ENCODE results near the gene NUP93. TPM values are rescaled to one million over a fixed set of nuclear protein-coding genes. Genes with fewer than 3 reads are reported as not detected.
"Not testable (repeated sequence)": the region's sequence is repeated elsewhere in the genome, so short reads cannot be mapped to it uniquely, and the experiment has no call there.

The NUP93 gene
- total and polyA plus RNA-seq, 5 experiments from 2014 or later = 66.6 to 104 (median 82.5) TPM

DNA sequence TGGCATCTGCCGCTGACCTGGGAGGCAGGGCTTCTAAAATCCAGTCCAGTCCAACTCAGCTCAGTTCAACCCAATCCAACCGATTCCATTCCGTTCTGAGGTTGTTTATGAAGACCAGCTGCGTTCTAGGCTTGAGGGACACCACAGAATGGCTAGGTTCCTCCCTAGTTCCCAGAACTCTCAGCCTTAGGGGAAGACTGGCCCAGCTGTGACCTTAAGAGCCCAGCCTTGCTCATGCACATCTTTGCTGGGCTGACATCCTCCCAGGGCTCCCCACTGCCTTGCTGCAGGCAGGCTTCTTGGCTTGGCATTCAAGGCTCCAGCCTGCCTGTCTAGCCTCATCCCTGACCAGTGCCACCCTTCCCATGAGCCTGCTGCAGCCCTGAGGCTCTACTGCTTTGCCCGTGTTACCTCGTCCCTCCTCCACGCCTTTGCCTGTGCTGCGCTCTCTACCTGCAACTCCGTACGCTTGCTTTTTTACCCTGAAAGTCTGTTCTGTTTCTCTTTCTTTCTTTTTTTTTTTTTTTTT, 143.0 kb downstream of the NUP93 start:
- no peak overlapping the region for H3K27ac Mint-ChIP-seq
- POLR2A ChIA-PET = interaction anchor here (0.7 to 0.8 kb wide), 2 partner anchors 10 to 48 kb away, joined by 3 to 5 read pairs; no protein-coding TSS in a partner anchor
- no peaks in the 10 kb centered on the region for H3K36me3 Mint-ChIP-seq
- ATAC-seq (no peak), DNase-seq (no peak)
- no peaks in the 10 kb centered on the region for H3K27me3 Mint-ChIP-seq
- no peak overlapping the region for H3K4me3 Mint-ChIP-seq
- H3K4me1 Mint-ChIP-seq = peaks cover 0 to 14% (median under 1%) of the 10 kb centered on the region in 4 donors
- no peaks in the 10 kb centered on the region for H3K9me3 Mint-ChIP-seq

DNA sequence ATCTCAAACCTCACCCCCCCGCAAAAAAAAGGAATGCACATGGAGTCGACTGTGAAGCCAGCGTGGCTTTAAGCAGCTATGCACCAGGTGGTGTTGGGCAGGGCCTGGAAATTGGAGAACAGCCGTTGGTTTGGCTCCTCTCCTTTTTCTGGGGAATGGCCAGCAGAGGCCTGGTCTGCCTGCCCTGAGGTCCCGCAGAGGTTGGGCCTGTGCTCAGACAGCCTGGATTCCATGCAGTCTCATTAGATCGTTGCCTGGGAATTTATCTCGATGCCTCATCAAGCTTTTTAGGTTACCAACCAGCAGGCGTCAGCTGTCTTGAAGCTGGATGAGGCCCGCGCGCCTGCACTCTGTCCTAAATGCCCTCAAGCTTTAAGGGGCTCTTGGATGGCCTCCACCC, 144.9 kb downstream of the NUP93 start:
- Mint-ChIP-seq H3K27ac (no peak overlapping the region), H3K9me3 (no peaks in the 10 kb centered on the region), H3K27me3 (no peaks in the 10 kb centered on the region), H3K4me3 (no peak overlapping the region), H3K4me1 (peaks cover 0 to 10% (median under 1%) of the 10 kb centered on the region in 4 donors), H3K36me3 (no peaks in the 10 kb centered on the region)
- POLR2A ChIA-PET = interaction anchor here (1.2 kb wide), 1 partner anchor 11 kb away, joined by 5 read pairs; no protein-coding TSS in a partner anchor
- DNase-seq (no peak), ATAC-seq (no peak)

DNA sequence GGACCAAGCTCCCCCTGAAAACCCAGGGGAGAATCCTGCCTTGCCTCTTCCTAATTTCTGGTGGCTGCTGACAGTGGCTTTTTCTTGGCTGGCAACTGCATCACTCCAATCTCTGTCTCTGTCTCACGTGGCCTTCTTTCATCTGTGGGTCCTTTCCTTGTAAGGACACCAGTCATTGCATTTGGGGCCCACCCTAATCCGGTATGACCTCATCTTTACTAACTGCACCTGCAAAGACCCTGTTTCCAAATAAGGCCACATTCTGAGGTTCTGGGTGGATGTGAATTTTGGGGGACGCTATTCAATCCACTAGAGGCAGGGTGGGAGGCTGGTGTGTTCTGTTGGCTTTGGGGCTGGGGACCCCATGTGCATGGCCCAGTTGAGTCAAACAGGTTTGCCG, 146.1 kb downstream of the NUP93 start:
- ATAC-seq (no peak), DNase-seq (no peak)
- POLR2A ChIA-PET = interaction anchor here (0.8 to 1.2 kb wide), 2 partner anchors 12 to 56 kb away, joined by 3 to 5 read pairs; partner anchors contain the start of gene HERPUD1
- H3K27ac Mint-ChIP-seq = peak overlapping the region in 1 of 10 donors; percentile 62
- no peak overlapping the region for H3K4me3 Mint-ChIP-seq
- H3K4me1 Mint-ChIP-seq = peaks cover 0 to 4% (median 0%) of the 10 kb centered on the region in 4 donors
- H3K27me3 Mint-ChIP-seq = no peaks in the 10 kb centered on the region
- H3K9me3 Mint-ChIP-seq = no peaks in the 10 kb centered on the region
- no peaks in the 10 kb centered on the region for H3K36me3 Mint-ChIP-seq

DNA sequence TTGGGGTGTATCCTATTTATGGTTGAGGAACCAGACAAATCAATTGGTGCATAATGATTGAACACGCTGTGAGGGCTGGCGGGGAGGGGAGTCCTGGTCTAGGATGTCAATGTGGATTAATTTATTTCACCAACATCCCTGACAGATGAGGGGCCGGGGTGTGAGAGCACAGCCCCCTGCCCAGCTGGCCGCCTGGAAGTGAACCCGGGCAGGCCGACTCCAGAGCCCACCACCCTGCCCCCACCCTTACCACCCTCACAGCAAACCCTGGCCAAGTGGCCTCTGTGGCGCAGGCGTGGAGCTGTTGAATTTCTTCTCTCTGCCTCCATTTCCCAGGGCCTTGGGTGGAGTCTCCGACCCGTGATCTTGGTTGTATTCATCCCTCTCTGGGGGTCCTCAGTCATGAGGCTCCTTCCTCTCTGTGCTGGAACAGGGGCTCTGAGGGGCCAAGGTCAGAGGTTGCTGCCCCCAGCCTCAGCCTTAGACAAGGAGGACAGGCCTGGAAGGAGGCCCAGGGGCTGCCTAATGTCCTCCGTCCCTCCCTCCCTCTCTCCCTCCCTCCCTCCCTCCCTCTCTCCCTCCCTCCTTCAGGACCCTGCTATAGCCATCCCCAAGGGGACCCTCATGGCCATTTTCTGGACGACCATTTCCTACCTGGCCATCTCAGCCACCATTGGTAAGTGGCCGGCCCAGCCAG, 147.7 kb downstream of the NUP93 start:
- H3K4me1 Mint-ChIP-seq = no peaks in the 10 kb centered on the region
- POLR2A ChIA-PET = no interaction called here

DNA sequence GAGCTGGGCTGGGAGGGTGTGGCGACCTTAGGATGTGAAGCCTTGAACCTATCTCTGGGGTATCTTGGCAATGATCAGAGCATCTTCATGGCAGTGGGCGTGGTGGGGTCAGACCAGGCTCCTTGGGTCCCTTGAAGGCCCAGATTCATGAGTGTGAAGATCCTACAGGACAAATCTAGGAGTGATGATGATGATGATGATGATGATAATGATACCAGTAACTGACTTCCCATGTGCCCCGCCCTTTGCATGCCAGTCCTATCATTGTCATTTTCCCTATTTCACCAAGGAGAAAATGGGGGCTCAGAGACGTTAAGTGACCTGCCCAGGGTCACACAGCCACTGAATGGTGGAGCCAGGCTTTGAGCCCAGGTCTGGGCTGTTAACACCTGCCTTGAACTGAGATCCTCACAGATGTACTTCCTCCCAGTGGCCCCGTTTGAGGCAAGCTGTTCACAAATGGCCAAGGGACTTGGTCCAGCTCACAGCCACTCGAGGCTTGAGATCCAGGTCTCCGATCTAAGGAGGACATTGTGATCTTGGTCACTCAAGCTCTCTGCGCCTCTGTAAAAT, 148.4 kb downstream of the NUP93 start:
- Mint-ChIP-seq H3K27ac (no peak overlapping the region), H3K36me3 (no peaks in the 10 kb centered on the region), H3K27me3 (no peaks in the 10 kb centered on the region), H3K9me3 (no peaks in the 10 kb centered on the region), H3K4me1 (no peaks in the 10 kb centered on the region), H3K4me3 (no peak overlapping the region)
- POLR2A ChIA-PET = no interaction called here
- ATAC-seq (no peak), DNase-seq (no peak)

More for the DNA sequence above, 147.7 kb downstream of the NUP93 start:
- DNase-seq = no peak
- Mint-ChIP-seq H3K27ac (no peak overlapping the region), H3K27me3 (no peaks in the 10 kb centered on the region), H3K36me3 (no peaks in the 10 kb centered on the region), H3K9me3 (no peaks in the 10 kb centered on the region), H3K4me3 (no peak overlapping the region)
- ATAC-seq = no peak

DNA sequence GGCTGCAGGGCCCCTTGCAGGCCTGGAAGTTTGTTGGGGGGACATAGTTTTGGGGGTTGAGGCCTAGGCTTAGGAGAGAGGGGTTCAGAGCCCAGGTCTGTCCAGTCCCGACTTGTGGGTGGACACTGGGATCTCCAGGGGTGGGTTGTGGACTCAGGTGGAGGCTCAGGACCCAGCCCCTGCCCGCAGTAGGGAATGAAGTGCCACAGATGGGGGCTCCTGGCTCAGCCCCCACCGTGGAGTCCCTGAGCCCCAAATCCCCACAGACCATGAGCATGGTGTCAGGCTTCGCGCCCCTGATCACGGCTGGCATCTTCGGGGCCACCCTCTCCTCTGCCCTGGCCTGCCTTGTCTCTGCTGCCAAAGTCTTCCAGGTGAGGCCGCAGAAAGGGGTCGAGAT, 149.3 kb downstream of the NUP93 start:
- POLR2A ChIA-PET = no interaction called here
- no peaks in the 10 kb centered on the region for H3K27me3 Mint-ChIP-seq
- no peaks in the 10 kb centered on the region for H3K36me3 Mint-ChIP-seq
- H3K9me3 Mint-ChIP-seq = no peaks in the 10 kb centered on the region
- H3K4me1 Mint-ChIP-seq = no peaks in the 10 kb centered on the region
- no peak overlapping the region for H3K4me3 Mint-ChIP-seq
- DNase-seq = no peak
- ATAC-seq = no peak
- no peak overlapping the region for H3K27ac Mint-ChIP-seq

DNA sequence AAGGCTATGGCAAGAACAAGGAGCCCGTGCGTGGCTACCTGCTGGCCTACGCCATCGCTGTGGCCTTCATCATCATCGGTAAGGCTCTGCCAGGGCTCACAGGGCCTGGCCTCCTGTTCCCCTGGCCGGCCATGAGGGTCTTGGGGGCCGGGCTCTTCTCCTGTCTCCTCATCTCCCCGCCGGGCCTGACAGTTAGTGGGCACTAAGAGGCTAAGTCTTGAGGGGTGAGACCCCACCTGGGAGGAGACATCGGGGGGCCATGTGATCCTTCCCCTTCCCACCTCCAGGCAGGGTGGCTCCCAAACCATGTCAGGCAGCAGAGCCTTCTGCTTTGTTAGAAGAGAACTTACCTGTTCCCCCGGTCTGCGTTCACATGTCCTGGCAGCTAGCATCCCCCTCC, 150.2 kb downstream of the NUP93 start:
- no peaks in the 10 kb centered on the region for H3K27me3 Mint-ChIP-seq
- no peak overlapping the region for H3K27ac Mint-ChIP-seq
- POLR2A ChIA-PET = no interaction called here
- H3K4me3 Mint-ChIP-seq = no peak overlapping the region
- no peaks in the 10 kb centered on the region for H3K36me3 Mint-ChIP-seq
- DNase-seq = no peak
- no peaks in the 10 kb centered on the region for H3K9me3 Mint-ChIP-seq
- H3K4me1 Mint-ChIP-seq = no peaks in the 10 kb centered on the region
- ATAC-seq = no peak

DNA sequence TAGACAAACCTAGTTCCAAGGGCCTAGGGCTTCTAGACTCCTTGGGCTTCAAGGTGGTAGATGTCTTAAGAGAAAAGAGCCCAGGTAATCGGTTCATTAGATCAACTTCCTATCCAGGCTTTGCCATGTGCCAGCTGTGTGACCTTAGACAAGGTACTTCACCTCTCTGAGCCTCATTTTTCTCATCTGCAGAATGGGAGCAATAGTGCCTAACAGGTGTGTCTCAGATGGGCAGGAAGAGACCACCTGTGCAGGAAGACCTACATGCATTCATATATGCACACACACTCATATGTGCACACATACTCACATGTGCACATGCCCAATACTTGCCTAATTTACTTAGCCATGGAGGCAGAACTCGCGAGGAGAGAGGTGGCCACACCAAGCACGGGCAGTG, 150.8 kb downstream of the NUP93 start:
- Mint-ChIP-seq H3K4me3 (no peak overlapping the region), H3K36me3 (no peaks in the 10 kb centered on the region), H3K27ac (no peak overlapping the region), H3K4me1 (no peaks in the 10 kb centered on the region), H3K27me3 (no peaks in the 10 kb centered on the region), H3K9me3 (no peaks in the 10 kb centered on the region)
- DNase-seq (no peak), ATAC-seq (no peak)
- POLR2A ChIA-PET = no interaction called here

DNA sequence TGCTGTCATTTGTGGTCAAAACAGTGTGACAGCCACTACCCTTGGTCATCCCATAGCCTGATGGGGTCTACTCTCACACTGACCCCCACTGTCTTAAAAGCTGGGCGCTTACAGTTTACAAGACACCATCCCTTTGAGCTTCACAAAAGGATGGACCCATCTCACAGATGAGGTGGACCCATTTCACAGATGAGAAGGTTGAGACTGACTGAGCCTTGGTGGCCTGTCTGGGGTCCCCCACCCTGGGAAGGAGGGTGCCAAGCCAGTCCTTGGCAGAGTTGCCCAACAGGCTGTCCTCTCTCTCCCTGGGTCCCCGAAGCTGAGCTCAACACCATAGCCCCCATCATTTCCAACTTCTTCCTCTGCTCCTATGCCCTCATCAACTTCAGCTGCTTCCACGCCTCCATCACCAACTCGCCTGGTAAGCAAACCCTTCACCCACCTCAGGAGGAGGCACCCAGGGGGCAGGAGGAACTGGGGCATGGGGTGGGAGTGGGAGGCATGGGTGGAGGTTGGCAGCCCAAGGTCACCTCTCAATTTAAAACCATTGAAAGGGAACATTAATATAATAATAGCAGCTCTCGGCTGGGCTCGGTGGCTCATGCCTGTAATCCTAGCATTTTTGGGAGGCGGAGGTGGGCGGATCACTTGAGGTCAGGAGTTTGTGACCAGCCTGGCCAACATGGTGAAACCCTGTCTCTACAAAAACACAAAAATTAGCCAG, 152.3 kb downstream of the NUP93 start:
- no peak overlapping the region for H3K4me3 Mint-ChIP-seq
- POLR2A ChIA-PET = interaction anchor here (0.7 kb wide), 2 partner anchors 177 to 242 kb away, joined by 3 to 4 read pairs; no protein-coding TSS in a partner anchor

DNA sequence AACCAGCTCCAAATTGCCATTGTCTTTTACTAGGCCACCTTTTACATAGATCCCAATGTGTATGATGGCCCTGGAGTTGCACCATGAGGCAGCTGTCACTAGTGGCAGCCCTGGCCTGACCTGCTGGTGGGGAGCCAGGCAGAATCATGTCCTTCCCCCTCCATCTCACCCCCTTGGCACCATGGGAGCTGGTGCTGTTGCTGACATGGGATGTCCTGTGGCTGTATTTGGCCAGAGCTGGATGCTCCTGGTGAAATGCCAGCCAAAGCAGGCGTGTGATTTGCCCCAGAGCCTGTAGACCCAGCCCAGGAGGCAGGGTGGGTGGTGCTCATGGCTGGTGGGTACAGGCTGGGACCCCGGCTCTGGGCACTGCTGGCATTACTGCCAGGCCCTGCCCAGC, 153.7 kb downstream of the NUP93 start:
- Mint-ChIP-seq H3K9me3 (no peaks in the 10 kb centered on the region), H3K27ac (peak overlapping the region in 1 of 10 donors; percentile 25), H3K36me3 (no peaks in the 10 kb centered on the region), H3K4me1 (peaks cover 0 to 2% (median 0%) of the 10 kb centered on the region in 4 donors), H3K27me3 (no peaks in the 10 kb centered on the region), H3K4me3 (no peak overlapping the region)
- ATAC-seq (no peak), DNase-seq (no peak)
- POLR2A ChIA-PET = interaction anchor here (0.7 to 1.7 kb wide), 2 partner anchors 22 to 48 kb away, joined by 5 to 7 read pairs; partner anchors contain the start of gene HERPUD1

More for the DNA sequence above, 152.3 kb downstream of the NUP93 start:
- Mint-ChIP-seq H3K36me3 (no peaks in the 10 kb centered on the region), H3K27me3 (no peaks in the 10 kb centered on the region), H3K27ac (no peak overlapping the region), H3K4me1 (no peaks in the 10 kb centered on the region), H3K9me3 (no peaks in the 10 kb centered on the region)
- DNase-seq = no peak
- no peak for ATAC-seq

DNA sequence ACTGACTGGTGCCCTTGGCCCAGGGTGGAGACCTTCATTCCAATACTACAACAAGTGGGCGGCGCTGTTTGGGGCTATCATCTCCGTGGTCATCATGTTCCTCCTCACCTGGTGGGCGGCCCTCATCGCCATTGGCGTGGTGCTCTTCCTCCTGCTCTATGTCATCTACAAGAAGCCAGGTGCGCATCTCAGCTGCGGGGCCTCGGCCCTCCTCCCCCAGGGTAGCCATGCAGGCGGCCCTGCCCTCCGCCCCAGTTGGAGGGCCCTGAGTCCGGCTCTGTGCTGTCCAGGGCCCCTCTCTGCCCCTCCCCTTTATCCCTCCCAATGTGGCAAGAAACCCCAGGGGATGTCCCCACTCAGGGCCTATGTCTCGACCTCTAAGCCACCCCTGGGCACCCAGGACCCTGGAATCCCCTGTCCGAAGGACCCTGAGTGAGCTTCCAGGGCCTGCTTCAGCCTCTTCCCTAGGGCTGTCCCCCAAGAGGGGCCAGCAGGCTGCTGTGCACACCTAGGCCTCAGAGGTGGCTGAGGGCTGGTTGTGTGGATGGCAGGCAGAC, 154.2 kb downstream of the NUP93 start:
- POLR2A ChIA-PET = interaction anchor here (1.7 kb wide), 1 partner anchor 48 kb away, joined by 5 read pairs; the partner anchor contains the start of gene HERPUD1
- no peaks in the 10 kb centered on the region for H3K36me3 Mint-ChIP-seq
- H3K27me3 Mint-ChIP-seq = no peaks in the 10 kb centered on the region
- no peaks in the 10 kb centered on the region for H3K9me3 Mint-ChIP-seq
- H3K4me3 Mint-ChIP-seq = no peak overlapping the region
- peaks cover 0 to 6% (median 0%) of the 10 kb centered on the region in 4 donors for H3K4me1 Mint-ChIP-seq
- DNase-seq = no peak
- ATAC-seq = no peak
- H3K27ac Mint-ChIP-seq = peak overlapping the region in 1 of 10 donors; percentile 25

DNA sequence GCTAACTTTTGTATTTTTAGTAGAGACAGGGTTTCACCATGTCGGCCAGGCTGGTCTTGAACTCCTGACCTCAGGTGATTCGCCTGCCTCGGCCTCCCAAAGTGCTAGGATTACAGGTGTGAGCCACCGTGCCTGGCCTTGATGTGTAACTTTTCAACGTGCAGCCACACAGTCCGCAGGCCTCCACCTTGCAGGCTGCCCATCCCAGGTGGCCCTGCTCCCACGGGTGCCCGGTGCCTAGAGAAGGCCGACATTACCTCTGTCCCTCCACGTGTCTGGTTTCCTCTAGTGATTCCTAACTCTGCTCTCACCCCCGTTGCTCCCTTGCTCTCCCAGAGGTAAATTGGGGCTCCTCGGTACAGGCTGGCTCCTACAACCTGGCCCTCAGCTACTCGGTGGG, 155.0 kb downstream of the NUP93 start:
- DNase-seq, ATAC-seq, H3K27me3 Mint-ChIP-seq, H3K9me3 Mint-ChIP-seq, H3K4me3 Mint-ChIP-seq, H3K4me1 Mint-ChIP-seq, H3K36me3 Mint-ChIP-seq, POLR2A ChIA-PET: not testable (repeated sequence)
- peak overlapping the region in 1 of 10 donors; percentile 51 for H3K27ac Mint-ChIP-seq

Data from naive thymus-derived CD8-positive, alpha-beta T cell (primary cell).